HG02571 (cell line): ENCODE data around the gene KRTAP10-8.
"Not testable (repeated sequence)": the region's sequence is repeated elsewhere in the genome, so short reads cannot be mapped to it uniquely, and the experiment has no call there.

Experiments
- ATAC-seq: cut with Tn5 transposase; IDR thresholded peaks from one replicate; pipeline ENCODE4 v1.9.1; 2021; ENCODE audit warnings: mild to moderate bottlenecking, moderate library complexity; ENCODE audit not compliant: unreplicated experiment

KRTAP10-8 gene

GRCh38 chr21:44579056-44579832, 32.6 kb upstream of the KRTAP10-8 start:
- no peak for ATAC-seq

- no peak for ATAC-seq
These were observed 32.1 kb upstream of the KRTAP10-8 start for GRCh38 chr21:44579833-44580144.

- ATAC-seq: not testable (repeated sequence)
These were observed 31.6 kb upstream of the KRTAP10-8 start, which contains the start of gene KRTAP10-5 for GRCh38 chr21:44580231-44580821. KRTAP10-5 (minus strand) TSS chr21:44580604; CDS start chr21:44580578, 26 bp downstream.

GRCh38 chr21:44581158-44581557, 30.7 kb upstream of the KRTAP10-8 start:
- ATAC-seq: no peak

GRCh38 chr21:44582055-44582454, 29.8 kb upstream of the KRTAP10-8 start:
- ATAC-seq: no peak

- no peak for ATAC-seq
These were observed 28.6 kb upstream of the KRTAP10-8 start for GRCh38 chr21:44583089-44583799.

- ATAC-seq: no peak
These were observed 28.1 kb upstream of the KRTAP10-8 start for GRCh38 chr21:44583800-44584147.

- ATAC-seq: no peak
These were observed 26.0 kb upstream of the KRTAP10-8 start for GRCh38 chr21:44585892-44586291.

- ATAC-seq: no peak
These were observed 22.8 kb upstream of the KRTAP10-8 start for GRCh38 chr21:44589094-44589493.

GRCh38 chr21:44589586-44590305, 22.1 kb upstream of the KRTAP10-8 start:
- ATAC-seq: no peak

- ATAC-seq: no peak
These were observed 21.6 kb upstream of the KRTAP10-8 start for GRCh38 chr21:44590311-44590721.

GRCh38 chr21:44590897-44591800, 20.7 kb upstream of the KRTAP10-8 start:
- ATAC-seq: not testable (repeated sequence)

- not testable (repeated sequence) for ATAC-seq
These were observed 20.1 kb upstream of the KRTAP10-8 start for GRCh38 chr21:44591801-44592130.

- no peak for ATAC-seq
These were observed 19.2 kb upstream of the KRTAP10-8 start, which contains the start of gene KRTAP10-6 for GRCh38 chr21:44592446-44593311. KRTAP10-6 (minus strand) TSS chr21:44592505; CDS start chr21:44592484, 21 bp downstream.

- no peak for ATAC-seq
These were observed 18.1 kb upstream of the KRTAP10-8 start for GRCh38 chr21:44593598-44594405.

- no peak for ATAC-seq
These were observed 17.4 kb upstream of the KRTAP10-8 start for GRCh38 chr21:44594406-44594916.

GRCh38 chr21:44595524-44595923, 16.4 kb upstream of the KRTAP10-8 start:
- no peak for ATAC-seq

- no peak for ATAC-seq
These were observed 15.7 kb upstream of the KRTAP10-8 start for GRCh38 chr21:44596068-44596725.
